K562 (cell line): Measurements from ENCODE around the gene ITGB5.

ENCODE experiments used
- ETV6 ChIP-seq, 3 experiments: fragments of 150-350 bp in 1 of 3; sonication (generic) in 1 of 3; formaldehyde crosslinking in 1 of 3; IDR thresholded peaks; 2 replicates each; pipeline versions ENCODE4 v1.6.1 to v1.8.0; 2014 to 2022; ENCODE audit warnings: borderline replicate concordance in 2 of 3, low read depth in 2 of 3, antibody characterized with exemption in 1 of 3, low read length in 1 of 3, mild to moderate bottlenecking in 1 of 3, missing genetic modification reagents in 1 of 3
- EZH2 ChIP-seq: IDR thresholded peaks from 2 replicates; pipeline ENCODE4 v1.6.1; 2012; ENCODE audit warnings: low read depth, mild to moderate bottlenecking, inconsistent platforms, low read length, borderline replicate concordance
- FUS ChIP-seq: fragments of 200-400 bp; formaldehyde crosslinking; optimal IDR thresholded peaks from 2 replicates; pipeline ENCODE3; 2017; ENCODE audit warnings: low read depth, low read length
- NFYB ChIP-seq: IDR thresholded peaks from 2 replicates; pipeline ENCODE4 v1.6.1; 2011; ENCODE audit warnings: mild to moderate bottlenecking, moderate library complexity; ENCODE audit not compliant: insufficient read length; ENCODE audit errors: extremely low read depth
- POLR2A ChIP-seq: fragments of 450-650 bp; conservative IDR thresholded peaks from 2 replicates; pipeline ENCODE4 v1.6.1; 2016
- POLR2AphosphoS5 ChIP-seq: IDR thresholded peaks from 2 replicates; pipeline ENCODE4 v1.6.1; 2011; ENCODE audit warnings: mild to moderate bottlenecking, low read depth, low read length, moderate library complexity; ENCODE audit not compliant: control insufficient read depth, insufficient read depth
- RCOR1 ChIP-seq, 2 experiments: IDR thresholded peaks; 2 replicates each; pipeline ENCODE4 v1.6.1; 2012; ENCODE audit warnings: low read depth in 2 of 2, low read length in 2 of 2, borderline replicate concordance in 1 of 2, improper control_type of control experiment in 1 of 2
- TAF1 ChIP-seq: IDR thresholded peaks from 2 replicates; pipeline ENCODE4 v1.6.1; 2011; ENCODE audit warnings: mild to moderate bottlenecking, low read length, moderate library complexity; ENCODE audit not compliant: insufficient read depth, control insufficient read depth, severe bottlenecking; ENCODE audit errors: extremely low read depth
- TFAM ChIP-seq: fragments of 250-450 bp; sonication (Bioruptor Pico); conservative IDR thresholded peaks from 2 replicates; pipeline ENCODE4 v1.5.0; 2021; ENCODE audit warnings: mild to moderate bottlenecking, moderate library complexity
- ZNF354B ChIP-seq: fragments of 250-450 bp; sonication (Bioruptor Pico); IDR thresholded peaks from 2 replicates; pipeline ENCODE4 v1.4.0; 2020
- TF ChIP-seq, protein P1 (sequence below), 3 experiments: IDR thresholded peaks in 2 of 3; conservative IDR thresholded peaks in 1 of 3; 2 replicates each; pipeline ENCODE4 v1.5.1; 2011 to 2012; ENCODE audit warnings: low read length in 3 of 3, mild to moderate bottlenecking in 3 of 3, control low read depth in 2 of 3, improper control_type of control experiment in 1 of 3, inconsistent platforms in 1 of 3, low read depth in 1 of 3, mixed read lengths in 1 of 3, moderate library complexity in 1 of 3; ENCODE audit not compliant: insufficient read depth in 2 of 3

DNA sequence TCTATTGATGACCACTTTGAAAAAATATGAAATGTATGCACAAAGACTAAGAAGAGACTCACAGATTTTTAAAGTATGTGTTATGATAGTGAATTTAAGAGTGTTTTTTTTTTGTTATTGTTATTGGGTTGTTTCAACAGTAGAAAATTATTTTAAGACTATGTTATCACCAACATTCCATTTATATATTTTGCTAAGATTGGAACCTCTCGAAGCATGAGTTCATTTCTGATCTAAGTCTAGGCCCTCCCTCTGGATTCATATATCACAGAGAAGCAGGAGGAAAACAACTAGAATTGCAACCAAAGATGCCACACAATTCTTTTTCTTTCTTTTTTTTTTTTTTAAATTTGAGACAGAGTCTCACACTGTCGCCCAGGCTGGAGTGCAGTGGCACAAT is 46.8 kb downstream of the ITGB5 start:
- TF ChIP-seq, protein P1, sequence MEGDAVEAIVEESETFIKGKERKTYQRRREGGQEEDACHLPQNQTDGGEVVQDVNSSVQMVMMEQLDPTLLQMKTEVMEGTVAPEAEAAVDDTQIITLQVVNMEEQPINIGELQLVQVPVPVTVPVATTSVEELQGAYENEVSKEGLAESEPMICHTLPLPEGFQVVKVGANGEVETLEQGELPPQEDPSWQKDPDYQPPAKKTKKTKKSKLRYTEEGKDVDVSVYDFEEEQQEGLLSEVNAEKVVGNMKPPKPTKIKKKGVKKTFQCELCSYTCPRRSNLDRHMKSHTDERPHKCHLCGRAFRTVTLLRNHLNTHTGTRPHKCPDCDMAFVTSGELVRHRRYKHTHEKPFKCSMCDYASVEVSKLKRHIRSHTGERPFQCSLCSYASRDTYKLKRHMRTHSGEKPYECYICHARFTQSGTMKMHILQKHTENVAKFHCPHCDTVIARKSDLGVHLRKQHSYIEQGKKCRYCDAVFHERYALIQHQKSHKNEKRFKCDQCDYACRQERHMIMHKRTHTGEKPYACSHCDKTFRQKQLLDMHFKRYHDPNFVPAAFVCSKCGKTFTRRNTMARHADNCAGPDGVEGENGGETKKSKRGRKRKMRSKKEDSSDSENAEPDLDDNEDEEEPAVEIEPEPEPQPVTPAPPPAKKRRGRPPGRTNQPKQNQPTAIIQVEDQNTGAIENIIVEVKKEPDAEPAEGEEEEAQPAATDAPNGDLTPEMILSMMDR (IDR thresholded peaks at IDR 0.05 in 2 of 3, conservative IDR thresholded peaks at IDR 0.05 in 1 of 3; ENCODE audit: insufficient read depth in 2 of 3, low read depth in 1 of 3, low read length in 3 of 3) = no peak
- TF ChIP-seq RCOR1 (IDR thresholded peaks at IDR 0.05; ENCODE audit: borderline replicate concordance in 1 of 2, low read depth in 2 of 2, low read length in 2 of 2) = no peak
- no peak for TF ChIP-seq POLR2A
- no peak for TF ChIP-seq NFYB
- TF ChIP-seq POLR2AphosphoS5 = no peak
- no peak for TF ChIP-seq TAF1
- no peak for TF ChIP-seq FUS
- no peak for TF ChIP-seq ETV6 (IDR thresholded peaks at IDR 0.05; ENCODE audit: borderline replicate concordance in 1 of 2, low read depth in 2 of 2, low read length in 1 of 2)
- no peak for TF ChIP-seq ETV6 (CRISPR knock-in tag; IDR thresholded peaks at IDR 0.05; ENCODE audit: borderline replicate concordance)
- no peak for TF ChIP-seq EZH2
- TF ChIP-seq ZNF354B (CRISPR knock-in tag) = no peak
- TF ChIP-seq TFAM (CRISPR knock-in tag) = no peak
